ENCODE data around the gene CCM2.
"Not testable (repeated sequence)": the region's sequence is repeated elsewhere in the genome, so short reads cannot be mapped to it uniquely, and the experiment has no call there.

CCM2 gene

GRCh38 chr7:44999245-45000092 lies 532 bp upstream of the CCM2 start:
- peak; percentile 96 to 99 for DNase-seq (ENCODE audit: low read depth in 2 of 2)

GRCh38 chr7:45001138-45001694 lies 1.2 kb downstream of the CCM2 start:
- peak in 1 of 2 donors; percentile 65 for DNase-seq (ENCODE audit: low read depth in 2 of 2)

GRCh38 chr7:45001826-45002225 lies 1.8 kb downstream of the CCM2 start:
- no peak for DNase-seq (ENCODE audit: low read depth in 2 of 2)

- DNase-seq (ENCODE audit: low read depth in 2 of 2) = no peak
These were observed 3.8 kb downstream of the CCM2 start for GRCh38 chr7:45003789-45004188.

- no peak for DNase-seq (ENCODE audit: low read depth in 2 of 2)
These were observed 7.1 kb downstream of the CCM2 start for GRCh38 chr7:45007106-45007505.

- DNase-seq (ENCODE audit: low read depth in 2 of 2) = no peak
These were observed 7.7 kb downstream of the CCM2 start for GRCh38 chr7:45007571-45008328.

GRCh38 chr7:45013465-45013967 lies 13.5 kb downstream of the CCM2 start:
- no peak for DNase-seq (ENCODE audit: low read depth in 2 of 2)

GRCh38 chr7:45015313-45015712 lies 15.3 kb downstream of the CCM2 start:
- DNase-seq (ENCODE audit: low read depth in 2 of 2) = no peak

- no peak for DNase-seq (ENCODE audit: low read depth in 2 of 2)
These were observed 17.3 kb downstream of the CCM2 start for GRCh38 chr7:45017253-45017652.

GRCh38 chr7:45020915-45021314 lies 20.9 kb downstream of the CCM2 start:
- DNase-seq (ENCODE audit: low read depth in 2 of 2) = no peak

- DNase-seq (ENCODE audit: low read depth in 2 of 2) = no peak
These were observed 21.7 kb downstream of the CCM2 start for GRCh38 chr7:45021604-45022296.

- no peak for DNase-seq (ENCODE audit: low read depth in 2 of 2)
These were observed 24.2 kb downstream of the CCM2 start for GRCh38 chr7:45024126-45024744.

- not testable (repeated sequence) for DNase-seq (ENCODE audit: low read depth in 2 of 2)
These were observed 25.5 kb downstream of the CCM2 start for GRCh38 chr7:45025473-45025872.

- no peak for DNase-seq (ENCODE audit: low read depth in 2 of 2)
These were observed 26.0 kb downstream of the CCM2 start for GRCh38 chr7:45026013-45026412.

GRCh38 chr7:45026984-45027773 lies 27.2 kb downstream of the CCM2 start:
- no peak for DNase-seq (ENCODE audit: low read depth in 2 of 2)

- no peak for DNase-seq (ENCODE audit: low read depth in 2 of 2)
These were observed 27.7 kb downstream of the CCM2 start for GRCh38 chr7:45027774-45028114.

GRCh38 chr7:45028138-45028919 lies 28.3 kb downstream of the CCM2 start:
- DNase-seq (ENCODE audit: low read depth in 2 of 2) = no peak

GRCh38 chr7:45028920-45029344 lies 28.9 kb downstream of the CCM2 start:
- DNase-seq (ENCODE audit: low read depth in 2 of 2) = no peak

- no peak for DNase-seq (ENCODE audit: low read depth in 2 of 2)
These were observed 31.8 kb downstream of the CCM2 start for GRCh38 chr7:45031829-45032228.

- no peak for DNase-seq (ENCODE audit: low read depth in 2 of 2)
These were observed 32.4 kb downstream of the CCM2 start for GRCh38 chr7:45032421-45032820.

All from stimulated activated CD8-positive, alpha-beta memory T cell treated with anti-CD3 and anti-CD28 coated beads, Interleukin-15, amount 100 ng/mL, for 4 hours (primary cell).